DOHH2 (cell line): ENCODE results near the gene KLKB1.

Experiments
- H3F3A ChIP-seq: fragments of 200-600 bp; sonication (generic), shearing (Covaris generic); 2 replicates; pipeline ENCODE4 v1.6.0; 2016; ENCODE audit warnings: antibody characterized with exemption, mild to moderate bottlenecking; ENCODE audit not compliant: control insufficient read depth, insufficient read depth
- H3K27ac ChIP-seq: fragments of 200-600 bp; sonication (generic); 2 replicates; pipeline ENCODE4 v1.5.1; 2014; ENCODE audit warnings: low read depth, mild to moderate bottlenecking, low read length, moderate library complexity
- H3K27me3 ChIP-seq: fragments of 200-600 bp; sonication (generic); 2 replicates; pipeline ENCODE4 v1.6.1; 2014; ENCODE audit warnings: mild to moderate bottlenecking, low read length, mixed read lengths; ENCODE audit not compliant: control insufficient read depth
- H3K36me3 ChIP-seq: fragments of 200-600 bp; sonication (generic); 2 replicates; pipeline ENCODE4 v1.6.1; 2014; ENCODE audit warnings: mild to moderate bottlenecking, low read length, moderate library complexity, mixed read lengths; ENCODE audit not compliant: control insufficient read depth
- H3K4me1 ChIP-seq: fragments of 200-600 bp; sonication (generic); 2 replicates; pipeline ENCODE4 v1.6.1; 2014; ENCODE audit warnings: mild to moderate bottlenecking, low read length, mixed read lengths; ENCODE audit not compliant: control insufficient read depth
- H3K4me2 ChIP-seq: fragments of 200-600 bp; sonication (generic); 2 replicates; pipeline ENCODE4 v1.6.0; 2014; ENCODE audit warnings: mild to moderate bottlenecking, low read length, moderate library complexity
- H3K4me3 ChIP-seq: fragments of 200-600 bp; sonication (generic); 2 replicates; pipeline ENCODE4 v1.5.1; 2014; ENCODE audit warnings: mild to moderate bottlenecking, low read length, mixed read lengths
- H3K79me2 ChIP-seq: fragments of 200-600 bp; sonication (generic); 2 replicates; pipeline ENCODE4 v1.6.1; 2014; ENCODE audit warnings: mild to moderate bottlenecking, low read length, mixed read lengths; ENCODE audit not compliant: control insufficient read depth
- H3K9me2 ChIP-seq: fragments of 200-600 bp; sonication (generic); replicated peaks from 2 replicates; pipeline ENCODE4 v1.6.1; 2014; ENCODE audit warnings: mild to moderate bottlenecking, low read length, mixed read lengths; ENCODE audit not compliant: control insufficient read depth
- H3K9me3 ChIP-seq: fragments of 200-600 bp; sonication (generic); 2 replicates; pipeline ENCODE4 v1.6.1; 2014; ENCODE audit warnings: antibody characterized with exemption, low read length, mixed read lengths; ENCODE audit not compliant: control insufficient read depth, insufficient read depth
- H4K20me1 ChIP-seq: fragments of 200-600 bp; sonication (generic); 2 replicates; pipeline ENCODE4 v1.6.0; 2014; ENCODE audit warnings: low read depth, mild to moderate bottlenecking, antibody characterized with exemption, low read length, moderate library complexity; ENCODE audit not compliant: control insufficient read depth, insufficient read depth
- EZH2phosphoT487 ChIP-seq: fragments of 200-600 bp; sonication (generic); IDR thresholded peaks from 2 replicates; pipeline ENCODE4 v1.6.1; 2017; ENCODE audit warnings: borderline replicate concordance, mild to moderate bottlenecking, antibody characterized with exemption, low read length, moderate library complexity, mixed read lengths
- TF ChIP-seq, protein P1 (sequence below): fragments of 200-600 bp; sonication (generic); IDR thresholded peaks from one replicate; pipeline ENCODE4 v1.5.1; 2014; ENCODE audit warnings: antibody characterized with exemption, mild to moderate bottlenecking, low read depth, low read length; ENCODE audit not compliant: poor library complexity, severe bottlenecking

Gene KLKB1

DNA sequence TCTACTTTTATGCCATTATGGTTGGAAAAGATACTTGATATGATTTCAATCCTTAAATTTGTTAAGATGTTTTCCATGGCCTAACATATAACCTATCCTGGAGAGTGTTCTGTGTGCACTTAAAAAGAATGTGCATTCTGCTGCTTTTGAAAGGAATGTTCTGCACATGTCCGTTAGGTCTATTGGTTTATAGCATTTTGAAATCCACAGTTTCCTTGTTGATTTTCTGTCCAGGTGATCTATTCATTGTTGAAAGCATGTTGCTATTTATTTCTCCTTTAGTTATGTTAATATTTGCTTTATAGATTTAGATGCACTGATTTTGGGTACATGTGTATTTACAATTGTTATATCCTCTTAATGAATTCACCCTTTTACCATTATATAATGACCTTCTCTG lies 5.7 kb upstream of the KLKB1 start:
- H3K4me2 ChIP-seq = no peak overlapping the region
- H3F3A ChIP-seq = no peaks in the 10 kb centered on the region
- no peaks in the 10 kb centered on the region for H3K9me2 ChIP-seq
- H3K4me3 ChIP-seq = no peak overlapping the region
- H3K9me3 ChIP-seq = no peaks in the 10 kb centered on the region
- no peak for TF ChIP-seq EZH2phosphoT487
- TF ChIP-seq, protein P1, sequence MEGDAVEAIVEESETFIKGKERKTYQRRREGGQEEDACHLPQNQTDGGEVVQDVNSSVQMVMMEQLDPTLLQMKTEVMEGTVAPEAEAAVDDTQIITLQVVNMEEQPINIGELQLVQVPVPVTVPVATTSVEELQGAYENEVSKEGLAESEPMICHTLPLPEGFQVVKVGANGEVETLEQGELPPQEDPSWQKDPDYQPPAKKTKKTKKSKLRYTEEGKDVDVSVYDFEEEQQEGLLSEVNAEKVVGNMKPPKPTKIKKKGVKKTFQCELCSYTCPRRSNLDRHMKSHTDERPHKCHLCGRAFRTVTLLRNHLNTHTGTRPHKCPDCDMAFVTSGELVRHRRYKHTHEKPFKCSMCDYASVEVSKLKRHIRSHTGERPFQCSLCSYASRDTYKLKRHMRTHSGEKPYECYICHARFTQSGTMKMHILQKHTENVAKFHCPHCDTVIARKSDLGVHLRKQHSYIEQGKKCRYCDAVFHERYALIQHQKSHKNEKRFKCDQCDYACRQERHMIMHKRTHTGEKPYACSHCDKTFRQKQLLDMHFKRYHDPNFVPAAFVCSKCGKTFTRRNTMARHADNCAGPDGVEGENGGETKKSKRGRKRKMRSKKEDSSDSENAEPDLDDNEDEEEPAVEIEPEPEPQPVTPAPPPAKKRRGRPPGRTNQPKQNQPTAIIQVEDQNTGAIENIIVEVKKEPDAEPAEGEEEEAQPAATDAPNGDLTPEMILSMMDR = no peak
- no peaks in the 10 kb centered on the region for H3K27me3 ChIP-seq
- no peaks in the 10 kb centered on the region for H3K36me3 ChIP-seq
- H4K20me1 ChIP-seq = no peaks in the 10 kb centered on the region
- no peaks in the 10 kb centered on the region for H3K79me2 ChIP-seq
- H3K27ac ChIP-seq = no peak overlapping the region
- H3K4me1 ChIP-seq = no peaks in the 10 kb centered on the region

DNA sequence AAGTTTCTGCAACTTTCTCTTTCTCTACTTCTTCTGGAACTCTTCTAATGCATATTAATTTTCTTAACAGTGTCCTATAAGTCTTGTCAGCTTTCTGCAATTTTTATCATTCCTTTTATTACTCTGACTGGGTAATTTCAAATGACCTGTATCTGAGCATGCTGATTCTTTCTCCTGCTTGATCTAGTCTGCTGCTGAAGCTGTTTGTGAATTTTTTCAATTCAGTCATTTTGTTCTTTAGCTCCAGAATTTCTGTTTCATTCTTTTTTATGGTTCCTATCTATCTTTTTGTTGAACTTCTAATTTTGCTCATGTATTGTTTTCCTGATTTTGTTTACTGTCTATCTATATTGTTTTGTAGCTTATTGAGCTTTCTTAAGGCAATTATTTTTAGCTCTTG lies 1.5 kb upstream of the KLKB1 start:
- Histone ChIP-seq H3K9me2 (no peaks in the 10 kb centered on the region), H3K79me2 (no peaks in the 10 kb centered on the region), H3K4me2 (no peak overlapping the region), H3K36me3 (no peaks in the 10 kb centered on the region), H3K27me3 (0 out of 2 replicates have a peak, but pooled peaks cover 2% of the 10 kb centered on the region), H3K9me3 (no peaks in the 10 kb centered on the region), H4K20me1 (no peaks in the 10 kb centered on the region), H3K4me1 (no peaks in the 10 kb centered on the region), H3K4me3 (no peak overlapping the region), H3F3A (no peaks in the 10 kb centered on the region), H3K27ac (no peak overlapping the region)
- TF ChIP-seq, protein P1 = no peak
- TF ChIP-seq EZH2phosphoT487 = no peak

DNA sequence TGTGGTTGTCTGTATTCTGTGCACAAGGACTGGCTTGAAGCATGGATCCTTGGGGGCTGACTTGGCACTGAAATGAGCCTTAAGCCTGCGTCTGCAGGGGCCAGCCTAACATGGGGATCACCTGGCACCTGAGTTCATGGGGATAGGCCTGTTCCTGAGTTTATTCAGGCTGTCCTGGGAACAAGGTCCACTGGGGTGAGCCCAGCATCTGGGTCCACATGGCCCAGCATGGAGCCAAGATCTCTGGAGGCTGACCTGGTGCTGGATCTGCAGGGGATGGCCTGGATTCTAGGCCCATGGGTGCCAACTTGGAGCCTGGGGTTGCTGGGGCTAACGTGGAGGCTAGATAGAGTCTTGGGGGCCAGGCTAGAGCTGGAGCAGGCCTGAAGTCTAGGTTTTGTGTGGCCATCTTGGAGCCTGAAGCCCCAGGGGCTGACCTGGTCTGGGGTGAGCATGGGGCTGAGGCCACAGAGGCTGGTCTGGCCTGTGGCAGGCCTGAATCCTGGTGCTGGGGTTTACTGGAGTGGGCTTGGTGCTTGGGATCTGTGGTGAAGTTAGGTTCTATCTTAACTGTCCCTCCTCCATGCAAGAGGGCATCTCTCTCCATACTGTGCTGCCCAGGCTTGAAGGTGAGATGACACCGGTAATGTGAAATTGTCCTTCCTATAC lies 652 bp upstream of the KLKB1 start:
- H3K4me2 ChIP-seq = no peak overlapping the region
- H3K27ac ChIP-seq = no peak overlapping the region

More for the DNA sequence above, 652 bp upstream of the KLKB1 start:
- Histone ChIP-seq H3K9me3 (no peaks in the 10 kb centered on the region), H3K36me3 (no peaks in the 10 kb centered on the region), H3K79me2 (no peaks in the 10 kb centered on the region), H3K27me3 (0 out of 2 replicates have a peak, but pooled peaks cover 2% of the 10 kb centered on the region), H3F3A (no peaks in the 10 kb centered on the region), H3K4me1 (no peaks in the 10 kb centered on the region), H3K4me3 (no peak overlapping the region), H3K9me2 (no peaks in the 10 kb centered on the region), H4K20me1 (no peaks in the 10 kb centered on the region)
- TF ChIP-seq, protein P1 = no peak
- no peak for TF ChIP-seq EZH2phosphoT487
